MM.1S (cell line): ENCODE measurements around the gene PHF21B.

Source experiments
- DNase-seq: peaks from one replicate; pipeline ENCODE4 v3.0.0-alpha.2; 2015
- H2AFZ ChIP-seq: fragments of 300-600 bp; sonication (generic); 2 replicates; pipeline ENCODE4 v1.6.0; 2016; ENCODE audit warnings: antibody characterized with exemption, low read length
- H3F3A ChIP-seq: fragments of 300-600 bp; sonication (generic); 2 replicates; pipeline ENCODE4 v1.6.1; 2016; ENCODE audit warnings: mild to moderate bottlenecking, antibody characterized with exemption, low read length, moderate library complexity, mixed read lengths; ENCODE audit not compliant: insufficient read depth
- H3K27ac ChIP-seq: fragments of 300-600 bp; sonication (generic); 2 replicates; pipeline ENCODE4 v1.5.1; 2016; ENCODE audit warnings: mild to moderate bottlenecking, low read length
- H3K27me3 ChIP-seq: fragments of 300-600 bp; sonication (generic); replicated peaks from 2 replicates; pipeline ENCODE4 v1.6.0; 2016; ENCODE audit warnings: low read length; ENCODE audit not compliant: insufficient read depth
- H3K36me3 ChIP-seq: fragments of 300-600 bp; sonication (generic); replicated peaks from 2 replicates; pipeline ENCODE4 v1.6.1; 2016; ENCODE audit warnings: mild to moderate bottlenecking, low read length, mixed read lengths; ENCODE audit not compliant: insufficient read depth
- H3K4me1 ChIP-seq: fragments of 300-600 bp; sonication (generic); 2 replicates; pipeline ENCODE4 v1.6.1; 2016; ENCODE audit warnings: low read length, mixed read lengths
- H3K4me2 ChIP-seq: fragments of 300-600 bp; sonication (generic); 2 replicates; pipeline ENCODE4 v1.6.0; 2016; ENCODE audit warnings: low read depth, low read length
- H3K4me3 ChIP-seq: fragments of 300-600 bp; sonication (generic); 2 replicates; pipeline ENCODE4 v1.5.1; 2016; ENCODE audit warnings: low read length, mixed read lengths
- H3K79me2 ChIP-seq: fragments of 300-600 bp; sonication (generic); 2 replicates; pipeline ENCODE4 v1.6.1; 2016; ENCODE audit warnings: mixed run types, low read length, mixed read lengths
- H3K9ac ChIP-seq: fragments of 300-600 bp; sonication (generic); 2 replicates; pipeline ENCODE4 v1.6.1; 2016; ENCODE audit warnings: low read length, mixed read lengths
- H3K9me2 ChIP-seq: fragments of 300-600 bp; sonication (generic); replicated peaks from 2 replicates; pipeline ENCODE4 v1.6.1; 2016; ENCODE audit warnings: mild to moderate bottlenecking, low read length, mixed read lengths; ENCODE audit not compliant: insufficient read depth
- H3K9me3 ChIP-seq: fragments of 300-600 bp; sonication (generic); replicated peaks from 2 replicates; pipeline ENCODE4 v1.6.1; 2016; ENCODE audit warnings: mild to moderate bottlenecking, low read length, mixed read lengths; ENCODE audit not compliant: insufficient read depth
- H4K20me1 ChIP-seq: fragments of 300-600 bp; sonication (generic); 2 replicates; pipeline ENCODE4 v1.6.1; 2016; ENCODE audit warnings: mild to moderate bottlenecking, low read length, moderate library complexity, mixed read lengths; ENCODE audit not compliant: insufficient read depth
- EZH2 ChIP-seq: fragments of 300-600 bp; sonication (generic); optimal IDR thresholded peaks from 2 replicates; pipeline ENCODE3; 2017; ENCODE audit warnings: low read depth, mild to moderate bottlenecking, antibody characterized with exemption, low read length, mixed read lengths
- EZH2phosphoT487 ChIP-seq: fragments of 300-600 bp; sonication (generic); IDR thresholded peaks from 2 replicates; pipeline ENCODE4 v1.6.1; 2018; ENCODE audit warnings: antibody characterized with exemption, low read length
- TF ChIP-seq, protein P1 (sequence below): fragments of 300-600 bp; sonication (generic); IDR thresholded peaks from 2 replicates; pipeline ENCODE4 v1.5.1; 2016; ENCODE audit warnings: antibody characterized with exemption, low read length, mixed read lengths

PHF21B gene

DNA sequence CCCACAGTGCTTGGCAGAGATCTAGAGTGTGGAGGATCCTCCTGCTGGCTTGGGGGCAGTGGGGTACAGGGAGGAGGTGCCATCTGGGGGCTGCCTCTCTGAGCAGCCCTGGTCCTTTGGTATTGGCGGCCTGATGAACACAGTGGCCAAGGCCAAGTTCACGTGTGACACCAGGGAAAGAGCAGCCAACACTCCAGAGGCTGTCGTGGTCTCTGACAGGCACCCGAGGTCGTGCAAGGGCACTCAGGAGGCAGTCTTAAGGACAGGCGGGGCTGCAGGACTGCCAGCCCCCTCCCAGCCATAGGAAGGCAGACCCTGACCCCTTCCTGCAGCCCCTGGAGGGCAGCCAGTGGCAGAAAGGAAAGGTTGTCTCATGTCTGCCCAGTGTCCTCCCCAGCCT lies 30.7 kb downstream of the PHF21B start:
- Histone ChIP-seq H3F3A (no peaks in the 10 kb centered on the region), H3K4me1 (no peaks in the 10 kb centered on the region), H4K20me1 (no peaks in the 10 kb centered on the region), H3K9me2 (no peaks in the 10 kb centered on the region), H3K27ac (no peak overlapping the region), H3K4me2 (no peak overlapping the region), H3K4me3 (no peak overlapping the region), H3K9ac (no peak overlapping the region), H3K36me3 (no peaks in the 10 kb centered on the region), H3K27me3 (peaks cover 74% of the 10 kb centered on the region), H3K9me3 (no peaks in the 10 kb centered on the region), H2AFZ (no peak overlapping the region), H3K79me2 (no peaks in the 10 kb centered on the region)
- DNase-seq = no peak
- TF ChIP-seq, protein P1, sequence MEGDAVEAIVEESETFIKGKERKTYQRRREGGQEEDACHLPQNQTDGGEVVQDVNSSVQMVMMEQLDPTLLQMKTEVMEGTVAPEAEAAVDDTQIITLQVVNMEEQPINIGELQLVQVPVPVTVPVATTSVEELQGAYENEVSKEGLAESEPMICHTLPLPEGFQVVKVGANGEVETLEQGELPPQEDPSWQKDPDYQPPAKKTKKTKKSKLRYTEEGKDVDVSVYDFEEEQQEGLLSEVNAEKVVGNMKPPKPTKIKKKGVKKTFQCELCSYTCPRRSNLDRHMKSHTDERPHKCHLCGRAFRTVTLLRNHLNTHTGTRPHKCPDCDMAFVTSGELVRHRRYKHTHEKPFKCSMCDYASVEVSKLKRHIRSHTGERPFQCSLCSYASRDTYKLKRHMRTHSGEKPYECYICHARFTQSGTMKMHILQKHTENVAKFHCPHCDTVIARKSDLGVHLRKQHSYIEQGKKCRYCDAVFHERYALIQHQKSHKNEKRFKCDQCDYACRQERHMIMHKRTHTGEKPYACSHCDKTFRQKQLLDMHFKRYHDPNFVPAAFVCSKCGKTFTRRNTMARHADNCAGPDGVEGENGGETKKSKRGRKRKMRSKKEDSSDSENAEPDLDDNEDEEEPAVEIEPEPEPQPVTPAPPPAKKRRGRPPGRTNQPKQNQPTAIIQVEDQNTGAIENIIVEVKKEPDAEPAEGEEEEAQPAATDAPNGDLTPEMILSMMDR = no peak
- no peak for TF ChIP-seq EZH2phosphoT487
- no peak for TF ChIP-seq EZH2

DNA sequence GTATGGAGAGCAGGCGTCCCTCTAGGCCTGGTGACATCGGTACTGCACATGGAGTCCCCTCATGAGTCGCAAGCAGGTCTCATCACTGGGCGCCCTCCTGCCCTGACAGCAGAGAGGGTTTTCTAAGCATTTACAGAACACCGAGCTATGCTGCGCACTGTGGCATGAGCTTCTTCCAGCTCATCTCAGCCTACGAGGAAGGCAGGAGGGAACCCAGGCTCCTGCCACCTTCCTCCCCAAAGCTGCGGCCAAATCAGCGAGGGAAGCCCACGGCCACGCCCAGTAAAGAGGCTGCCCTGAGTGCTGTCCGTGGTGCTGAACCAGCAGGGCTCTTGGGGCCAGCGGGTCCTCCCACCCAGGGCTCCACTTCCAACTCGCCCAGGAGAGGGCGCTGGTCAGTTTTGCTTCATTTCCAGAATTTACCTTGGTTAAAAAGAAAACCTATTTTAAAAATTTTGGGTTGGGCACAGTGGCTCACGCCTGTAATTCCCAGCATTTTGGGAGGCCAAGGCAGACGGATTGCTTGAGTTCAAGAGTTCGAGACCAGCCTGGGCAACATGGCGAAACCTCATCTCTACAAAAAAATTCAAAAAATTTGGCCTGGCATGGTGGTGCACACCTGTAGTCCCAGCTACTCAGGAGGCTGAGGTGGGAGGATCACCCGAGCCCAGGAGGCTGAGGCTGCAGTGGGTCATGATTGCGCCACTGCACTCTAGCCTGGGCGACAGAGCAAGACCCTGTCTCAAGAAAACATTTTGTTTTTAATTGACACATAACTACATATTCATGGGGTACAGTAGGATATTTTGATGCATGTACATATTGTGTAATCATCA lies 34.2 kb downstream of the PHF21B start:
- H3K9me2 ChIP-seq = no peaks in the 10 kb centered on the region
- no peak overlapping the region for H2AFZ ChIP-seq
- no peak overlapping the region for H3K4me2 ChIP-seq
- no peak overlapping the region for H3K9ac ChIP-seq
- H3F3A ChIP-seq = no peaks in the 10 kb centered on the region
- TF ChIP-seq EZH2 (no peak), EZH2phosphoT487 (no peak)
- TF ChIP-seq, protein P1 = peak; percentile 74
- no peaks in the 10 kb centered on the region for H4K20me1 ChIP-seq
- no peaks in the 10 kb centered on the region for H3K79me2 ChIP-seq
- H3K4me1 ChIP-seq = no peaks in the 10 kb centered on the region
- H3K27ac ChIP-seq = no peak overlapping the region
- peak; percentile 85 for DNase-seq
- no peaks in the 10 kb centered on the region for H3K36me3 ChIP-seq
- H3K4me3 ChIP-seq = no peak overlapping the region
- no peaks in the 10 kb centered on the region for H3K9me3 ChIP-seq
- peaks cover 74% of the 10 kb centered on the region for H3K27me3 ChIP-seq

DNA sequence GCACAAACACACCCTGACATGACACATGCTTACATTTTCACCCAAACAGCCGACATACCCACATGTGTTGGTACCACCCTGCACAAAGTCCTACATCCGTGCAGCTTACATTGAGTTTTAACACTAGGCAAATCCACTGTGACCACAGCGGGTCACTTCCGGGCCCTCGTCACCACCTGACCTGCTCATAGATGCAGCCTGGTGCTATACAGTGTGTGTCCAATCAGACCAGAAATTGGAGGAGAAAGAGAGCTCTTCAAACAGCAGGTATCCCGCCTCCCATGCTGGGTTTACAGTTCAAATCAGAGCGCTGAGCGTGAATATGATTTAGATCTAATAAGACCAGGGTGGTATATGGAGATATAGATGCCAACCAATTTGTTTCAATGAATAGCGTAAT lies 35.4 kb downstream of the PHF21B start:
- no peak overlapping the region for H3K4me3 ChIP-seq
- H3K9ac ChIP-seq = no peak overlapping the region
- no peaks in the 10 kb centered on the region for H3K9me2 ChIP-seq
- no peaks in the 10 kb centered on the region for H3K9me3 ChIP-seq
- H3K4me2 ChIP-seq = no peak overlapping the region
- H3K79me2 ChIP-seq = no peaks in the 10 kb centered on the region
- H2AFZ ChIP-seq = no peak overlapping the region
- no peak for DNase-seq
- H3K27me3 ChIP-seq = peaks cover 73% of the 10 kb centered on the region
- TF ChIP-seq EZH2 = no peak
- TF ChIP-seq, protein P1 = no peak
- TF ChIP-seq EZH2phosphoT487 = no peak
- no peaks in the 10 kb centered on the region for H4K20me1 ChIP-seq
- no peak overlapping the region for H3K27ac ChIP-seq
- H3K4me1 ChIP-seq = no peaks in the 10 kb centered on the region
- no peaks in the 10 kb centered on the region for H3K36me3 ChIP-seq
- no peaks in the 10 kb centered on the region for H3F3A ChIP-seq
